NB4 (cell line): ENCODE results near the gene FSTL4.

ENCODE experiments used
- MYC ChIP-seq: IDR thresholded peaks from 2 replicates; pipeline ENCODE4 v1.6.1; 2011; ENCODE audit warnings: low read depth, low read length
- POLR2A ChIP-seq: IDR thresholded peaks from 2 replicates; pipeline ENCODE4 v1.6.1; 2011; ENCODE audit warnings: mild to moderate bottlenecking; ENCODE audit not compliant: insufficient read length; ENCODE audit errors: extremely low read depth
- TF ChIP-seq, protein P1 (sequence below): IDR thresholded peaks from one replicate; pipeline ENCODE4 v1.5.1; 2012; ENCODE audit warnings: low read depth, low read length
- TF ChIP-seq, protein P2 (sequence below): IDR thresholded peaks from 2 replicates; pipeline ENCODE4 v1.6.1; 2011; ENCODE audit warnings: low read depth, low read length

DNA sequence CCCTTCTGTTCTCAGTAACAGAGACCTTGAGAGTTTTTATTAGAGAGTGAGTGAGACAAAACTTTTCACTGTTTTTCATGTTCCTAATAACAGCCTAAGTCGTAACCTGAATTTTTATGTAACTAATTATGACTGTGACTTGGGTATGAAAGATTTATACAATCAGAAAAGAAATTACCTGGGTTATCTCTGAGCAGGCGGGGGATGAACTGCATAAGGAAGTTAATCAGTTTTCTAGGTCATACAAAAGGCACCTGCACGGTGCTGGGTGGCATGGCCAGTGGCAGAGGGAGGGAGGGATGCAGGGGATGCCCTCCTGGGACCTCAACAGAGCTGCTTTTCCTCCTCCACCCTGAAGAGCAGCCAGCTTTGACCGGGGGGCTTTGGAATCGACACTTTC is 340.7 kb downstream of the FSTL4 start:
- TF ChIP-seq, protein P1, sequence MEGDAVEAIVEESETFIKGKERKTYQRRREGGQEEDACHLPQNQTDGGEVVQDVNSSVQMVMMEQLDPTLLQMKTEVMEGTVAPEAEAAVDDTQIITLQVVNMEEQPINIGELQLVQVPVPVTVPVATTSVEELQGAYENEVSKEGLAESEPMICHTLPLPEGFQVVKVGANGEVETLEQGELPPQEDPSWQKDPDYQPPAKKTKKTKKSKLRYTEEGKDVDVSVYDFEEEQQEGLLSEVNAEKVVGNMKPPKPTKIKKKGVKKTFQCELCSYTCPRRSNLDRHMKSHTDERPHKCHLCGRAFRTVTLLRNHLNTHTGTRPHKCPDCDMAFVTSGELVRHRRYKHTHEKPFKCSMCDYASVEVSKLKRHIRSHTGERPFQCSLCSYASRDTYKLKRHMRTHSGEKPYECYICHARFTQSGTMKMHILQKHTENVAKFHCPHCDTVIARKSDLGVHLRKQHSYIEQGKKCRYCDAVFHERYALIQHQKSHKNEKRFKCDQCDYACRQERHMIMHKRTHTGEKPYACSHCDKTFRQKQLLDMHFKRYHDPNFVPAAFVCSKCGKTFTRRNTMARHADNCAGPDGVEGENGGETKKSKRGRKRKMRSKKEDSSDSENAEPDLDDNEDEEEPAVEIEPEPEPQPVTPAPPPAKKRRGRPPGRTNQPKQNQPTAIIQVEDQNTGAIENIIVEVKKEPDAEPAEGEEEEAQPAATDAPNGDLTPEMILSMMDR: no peak
- TF ChIP-seq POLR2A (no peak), MYC (no peak)
- TF ChIP-seq, protein P2, sequence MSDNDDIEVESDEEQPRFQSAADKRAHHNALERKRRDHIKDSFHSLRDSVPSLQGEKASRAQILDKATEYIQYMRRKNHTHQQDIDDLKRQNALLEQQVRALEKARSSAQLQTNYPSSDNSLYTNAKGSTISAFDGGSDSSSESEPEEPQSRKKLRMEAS: no peak
